Gastrocnemius medialis (tissue), 4 donors: ENCODE measurements around the gene UBC. TPM values are rescaled to one million over a fixed set of nuclear protein-coding genes. Genes with fewer than 3 reads are reported as not detected.
A peak's percentile ranks its signal among the peaks of the same experiment; 100 is the strongest.
"Not testable (repeated sequence)": the region's sequence is repeated elsewhere in the genome, so short reads cannot be mapped to it uniquely, and the experiment has no call there.

Experiments
- ATAC-seq, 2 donors: fragments of 150-250 bp; one replicate each; pipeline ENCODE4 v1.9.1; 2016
- DNase-seq, 2 donors: peaks; one replicate each; pipeline ENCODE4 v3.0.0-alpha.2; 2019
- H3K27ac ChIP-seq, 4 donors: fragments of 200-600 bp; sonication (generic); 1 replicate in 1 of 4; 2 replicates in 3 of 4; pipeline ENCODE4 v1.5.1; 2016 to 2018; ENCODE audit warnings: mild to moderate bottlenecking in 2 of 4, moderate library complexity in 1 of 4
- H3K27me3 ChIP-seq, 3 donors: fragments of 200-600 bp; sonication (generic) in 2 of 3; 1 replicate in 1 of 3; 2 replicates in 2 of 3; pipeline versions ENCODE4 v1.5.1 to v1.6.0; 2016 to 2019; ENCODE audit warnings: mild to moderate bottlenecking in 1 of 3, moderate library complexity in 1 of 3
- H3K36me3 ChIP-seq, 2 donors: fragments of 200-600 bp; sonication (generic) in 1 of 2; one replicate each; pipeline ENCODE4 v1.5.1; 2017 to 2018
- H3K4me1 ChIP-seq, 2 donors: fragments of 200-600 bp; sonication (generic) in 1 of 2; one replicate each; pipeline ENCODE4 v1.5.1; 2016 to 2017; ENCODE audit warnings: mild to moderate bottlenecking in 2 of 2
- H3K4me3 ChIP-seq, 4 donors: fragments of 200-600 bp; sonication (generic) in 3 of 4; 1 replicate in 1 of 4; 2 replicates in 3 of 4; pipeline ENCODE4 v1.5.1; 2016 to 2019; ENCODE audit warnings: mild to moderate bottlenecking in 2 of 4
- H3K9me3 ChIP-seq, 3 donors: fragments of 200-600 bp; sonication (generic) in 2 of 3; 1 replicate in 1 of 3; 2 replicates in 2 of 3; pipeline ENCODE4 v1.5.1; 2016 to 2019
- CTCF ChIP-seq, 5 experiments: fragments of 450-650 bp in 3 of 5; fragments of 200-600 bp in 2 of 5; sonication (generic) in 2 of 5; IDR thresholded peaks in 4 of 5; conservative IDR thresholded peaks in 1 of 5; 1 replicate in 4 of 5; 2 replicates in 1 of 5; pipeline ENCODE4 v1.5.1; 2016 to 2019; ENCODE audit warnings: antibody characterized with exemption in 5 of 5, mild to moderate bottlenecking in 3 of 5, moderate library complexity in 3 of 5
- POLR2A ChIP-seq, 2 donors: fragments of 450-650 bp; IDR thresholded peaks; one replicate each; pipeline ENCODE4 v1.6.1; 2017; ENCODE audit warnings: antibody characterized with exemption in 2 of 2, mild to moderate bottlenecking in 2 of 2, moderate library complexity in 2 of 2
- in situ Hi-C, 4 donors: fragments of 200-750 bp; cut with MboI; loops; one replicate each; pipeline versions ENCODE4 v1.15.0 to v1.8.0; 2017; ENCODE audit warnings: low sequenced_read_pairs in 4 of 4
- intact Hi-C: fragments of 100-400 bp; cut with DNase I; formaldehyde crosslinking; loops from one replicate; pipeline ENCODE4 v1.15.1; 2023; ENCODE audit warnings: low total_unique reads
- total RNA-seq, 4 donors: library from RNA; depleted of rRNA; stranded (reverse); fragments of >200 nt; gene quantifications; one replicate each; pipeline versions ENCODE4 v1.1.0 to v1.2.3, GENCODE V29; 2016

The UBC gene
- total RNA-seq, 4 donors from 2014 or later, result 3,173 to 12,805 (median 9,048) TPM

GRCh38 chr12:124904306-124905098 is 9.9 kb downstream of the UBC start:
- ATAC-seq (peak; percentile 86 to 89), DNase-seq (peak; percentile 92 to 94)
- Histone ChIP-seq H3K27me3 (no peaks in the 10 kb centered on the region), H3K9me3 (no peaks in the 10 kb centered on the region), H3K4me3 (peak overlapping the region in 3 of 4 donors; percentile 4 to 18 (median 16)), H3K4me1 (peaks cover 15 to 18% of the 10 kb centered on the region in 2 donors), H3K36me3 (no peaks in the 10 kb centered on the region), H3K27ac (peak overlapping the region; percentile 69 to 86 (median 74))
- no peak for TF ChIP-seq CTCF (IDR thresholded peaks at IDR 0.05 in 4 of 5, conservative IDR thresholded peaks at IDR 0.05 in 1 of 5)
- peak; percentile 29 to 36 for TF ChIP-seq POLR2A (IDR thresholded peaks at IDR 0.05)
- in situ Hi-C loops, result loop anchor here in 1 of 4 donors (5.0 to 25.0 kb wide), 2 partner anchors 38 to 867 kb away; no protein-coding TSS in a partner anchor
- intact Hi-C loops, result loop anchor here (2.0 kb wide), 1 partner anchor 40 kb away; no protein-coding TSS in a partner anchor

- intact Hi-C loops, result no loop called here
- Histone ChIP-seq H3K9me3 (no peaks in the 10 kb centered on the region), H3K36me3 (no peaks in the 10 kb centered on the region), H3K4me3 (no peak overlapping the region), H3K27ac (no peak overlapping the region), H3K27me3 (no peaks in the 10 kb centered on the region), H3K4me1 (peaks cover 27% of the 10 kb centered on the region in 2 donors)
- no peak for ATAC-seq
- in situ Hi-C loops, result loop anchor here in 1 of 4 donors (5.0 to 25.0 kb wide), 2 partner anchors 39 to 866 kb away; no protein-coding TSS in a partner anchor
- TF ChIP-seq CTCF (IDR thresholded peaks at IDR 0.05 in 4 of 5, conservative IDR thresholded peaks at IDR 0.05 in 1 of 5), result no peak
- TF ChIP-seq POLR2A (IDR thresholded peaks at IDR 0.05), result no peak
- no peak for DNase-seq
Measured at GRCh38 chr12:124902916-124903315, 11.5 kb downstream of the UBC start.

GRCh38 chr12:124901003-124901402 is 13.4 kb downstream of the UBC start:
- in situ Hi-C loops, result loop anchor here in 1 of 4 donors (5.0 to 25.0 kb wide), 2 partner anchors 41 to 864 kb away; no protein-coding TSS in a partner anchor

GRCh38 chr12:124900345-124900795 is 14.1 kb downstream of the UBC start:
- H3K27ac ChIP-seq, H3K4me3 ChIP-seq, H3K36me3 ChIP-seq, H3K27me3 ChIP-seq, intact Hi-C loops, H3K9me3 ChIP-seq, DNase-seq, ATAC-seq: not testable (repeated sequence)
- peaks cover 23 to 27% of the 10 kb centered on the region in 2 donors for H3K4me1 ChIP-seq
- in situ Hi-C loops, result loop anchor here in 1 of 4 donors (5.0 to 25.0 kb wide), 2 partner anchors 42 to 863 kb away; no protein-coding TSS in a partner anchor

More at GRCh38 chr12:124901003-124901402, 13.4 kb downstream of the UBC start:
- ATAC-seq (no peak), DNase-seq (peak in 1 of 2 donors; percentile 31)
- H3K27me3 ChIP-seq, result no peaks in the 10 kb centered on the region
- no peaks in the 10 kb centered on the region for H3K9me3 ChIP-seq
- no peak overlapping the region for H3K4me3 ChIP-seq
- H3K36me3 ChIP-seq, result no peaks in the 10 kb centered on the region
- intact Hi-C loops, result no loop called here
- TF ChIP-seq POLR2A (IDR thresholded peaks at IDR 0.05) (no peak), CTCF (IDR thresholded peaks at IDR 0.05 in 4 of 5, conservative IDR thresholded peaks at IDR 0.05 in 1 of 5) (no peak)
- peaks cover 25 to 27% of the 10 kb centered on the region in 2 donors for H3K4me1 ChIP-seq
- peak overlapping the region in 1 of 4 donors; percentile 14 for H3K27ac ChIP-seq

GRCh38 chr12:124898923-124899294 is 15.5 kb downstream of the UBC start:
- TF ChIP-seq POLR2A (IDR thresholded peaks at IDR 0.05), result no peak
- Histone ChIP-seq H3K9me3 (no peaks in the 10 kb centered on the region), H3K36me3 (no peaks in the 10 kb centered on the region), H3K4me3 (no peak overlapping the region), H3K4me1 (peaks cover 13 to 15% of the 10 kb centered on the region in 2 donors), H3K27me3 (no peaks in the 10 kb centered on the region), H3K27ac (no peak overlapping the region)
- ATAC-seq, result no peak
- in situ Hi-C loops, result no loop called here
- no peak for DNase-seq
- intact Hi-C loops, result no loop called here
